Lower leg skin (tissue), 4 donors: Measurements from ENCODE around the gene VKORC1L1. TPM values are rescaled to one million over a fixed set of nuclear protein-coding genes. Genes with fewer than 3 reads are reported as not detected.
"Not testable (repeated sequence)": the region's sequence is repeated elsewhere in the genome, so short reads cannot be mapped to it uniquely, and the experiment has no call there.

Experiments
- DNase-seq, 2 donors: peaks; one replicate each; pipeline ENCODE4 v3.0.0-alpha.2; 2019; ENCODE audit warnings: low spot score in 2 of 2
- H3K4me3 ChIP-seq: fragments of 200-600 bp; sonication (generic); 2 replicates; pipeline ENCODE4 v1.5.1; 2017; ENCODE audit warnings: mild to moderate bottlenecking, low read depth; ENCODE audit not compliant: poor library complexity, severe bottlenecking
- CTCF ChIP-seq, 3 donors: fragments of 450-650 bp; IDR thresholded peaks; one replicate each; pipeline ENCODE4 v1.5.1; 2016; ENCODE audit warnings: antibody characterized with exemption in 3 of 3, mild to moderate bottlenecking in 3 of 3, moderate library complexity in 2 of 3
- POLR2A ChIP-seq, 2 donors: fragments of 450-650 bp; IDR thresholded peaks; one replicate each; pipeline ENCODE4 v1.6.1; 2016 to 2017; ENCODE audit warnings: antibody characterized with exemption in 2 of 2, mild to moderate bottlenecking in 1 of 2, moderate library complexity in 1 of 2
- WGBS, 2 donors: methylation state at CpG; one replicate each; pipeline ENCODE4 v1.1.5; 2018; 5-methylcytosine and 5-hydroxymethylcytosine counted together
- intact Hi-C: fragments of 100-400 bp; cut with DNase I; formaldehyde crosslinking; loops from one replicate; pipeline ENCODE4 v1.15.0; 2023; ENCODE audit warnings: low total_unique reads
- total RNA-seq, 4 donors: library from RNA; depleted of rRNA; stranded (reverse); fragments of >200 nt; gene quantifications; one replicate each; pipeline ENCODE4 v1.1.0, GENCODE V29; 2016

VKORC1L1 gene
- total RNA-seq, 4 donors from 2014 or later, result 23.5 to 26.4 (median 25.0) TPM

GRCh38 chr7:65953890-65954450, 81.1 kb downstream of the VKORC1L1 start:
- H3K4me3 ChIP-seq, result no peak overlapping the region
- 90 to 92% methylated on average over 15 of the region's 15 CpGs for WGBS, 2 donors
- intact Hi-C loops, result no loop called here
- peak in 1 of 2 donors; percentile 46 for DNase-seq
- TF ChIP-seq POLR2A (IDR thresholded peaks at IDR 0.05), result no peak
- TF ChIP-seq CTCF (IDR thresholded peaks at IDR 0.05), result no peak

DNA sequence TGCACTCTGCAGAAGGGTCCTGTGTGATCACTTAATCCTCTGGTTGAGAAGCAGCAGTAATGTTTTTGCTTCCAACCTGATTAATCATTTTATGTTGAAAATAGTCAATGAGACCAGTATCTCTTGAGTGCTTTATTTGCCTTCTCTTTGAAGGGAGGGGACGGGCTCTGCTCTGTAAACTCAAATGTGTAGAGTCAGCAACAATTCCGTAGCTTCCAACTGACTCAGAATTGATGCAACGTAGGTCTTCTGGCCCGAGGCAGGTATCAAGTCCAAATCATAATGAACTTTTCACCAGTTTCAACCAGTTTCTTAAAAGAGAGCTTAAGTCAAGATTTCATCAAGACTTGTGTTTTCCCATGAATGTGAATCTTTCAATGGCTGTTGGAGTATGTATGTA, 82.8 kb downstream of the VKORC1L1 start:
- WGBS, 2 donors, result 94% methylated on average over 4 of the region's 4 CpGs
- H3K4me3 ChIP-seq, result no peak overlapping the region
- TF ChIP-seq CTCF (IDR thresholded peaks at IDR 0.05), result no peak
- TF ChIP-seq POLR2A (IDR thresholded peaks at IDR 0.05), result no peak
- intact Hi-C loops, result no loop called here
- DNase-seq, result no peak

DNA sequence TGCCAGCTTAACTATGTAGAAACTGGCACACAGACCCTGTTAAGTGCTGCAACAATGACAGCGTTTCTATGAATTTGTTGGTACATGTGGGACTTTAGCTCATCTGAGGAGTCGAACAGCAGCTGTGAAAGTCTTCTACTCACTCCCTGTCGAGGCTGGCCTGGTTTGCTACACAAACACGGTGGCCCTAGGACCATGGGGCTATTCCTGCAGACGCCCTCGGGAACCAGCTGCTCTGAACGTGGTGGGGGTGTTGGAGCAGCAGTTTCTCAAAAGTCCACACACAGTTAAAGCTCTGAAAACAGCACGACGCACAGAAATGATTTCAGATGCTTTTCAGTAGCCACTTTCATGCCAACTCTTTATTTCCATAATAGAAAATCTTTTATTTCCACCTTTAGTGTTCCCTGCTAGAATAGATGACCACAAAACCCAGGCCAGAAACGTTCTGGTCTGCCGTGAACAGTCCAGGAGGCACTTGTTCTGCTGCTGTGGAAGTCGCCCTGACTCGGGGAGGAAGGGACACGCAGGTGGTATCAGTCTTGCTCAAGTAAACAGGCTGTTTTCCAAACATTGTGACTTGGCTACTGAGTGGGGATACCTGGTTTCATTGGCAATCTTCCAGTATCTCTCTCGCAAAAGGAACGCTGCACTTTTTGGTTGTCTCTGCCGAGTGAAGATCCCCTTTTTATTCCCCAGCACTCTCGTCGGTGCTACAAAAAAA, 87.6 kb downstream of the VKORC1L1 start:
- H3K4me3 ChIP-seq, result no peak overlapping the region
- intact Hi-C loops, result no loop called here
- WGBS, 2 donors, result 80 to 82% methylated on average over 19 of the region's 19 CpGs
- TF ChIP-seq CTCF (IDR thresholded peaks at IDR 0.05) (no peak), POLR2A (IDR thresholded peaks at IDR 0.05) (no peak)
- peak in 1 of 2 donors; percentile 76 for DNase-seq

DNA sequence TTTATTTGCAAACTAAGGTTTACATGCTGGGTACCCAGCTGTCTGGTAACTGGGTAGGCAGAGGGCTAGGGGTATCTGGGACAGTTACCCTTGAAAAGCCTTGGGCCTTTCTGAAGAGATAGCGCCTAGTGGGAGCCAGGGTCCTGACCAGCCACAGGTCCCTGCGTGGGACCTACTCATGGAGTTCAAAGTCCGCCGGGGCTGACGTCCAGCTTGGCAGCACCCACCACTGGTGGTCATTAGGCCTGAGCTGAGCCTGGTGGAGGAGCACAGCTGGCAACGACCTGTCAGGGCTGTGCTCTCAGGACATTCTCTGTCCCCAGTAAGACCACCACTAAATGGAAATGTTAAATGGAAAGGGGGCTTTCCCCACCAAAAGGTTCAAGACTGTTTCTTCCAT, 89.2 kb downstream of the VKORC1L1 start:
- 83% methylated on average over 6 of the region's 6 CpGs; no CpG with 5 or more reads in 1 of the 2 donors for WGBS, 2 donors
- TF ChIP-seq CTCF (IDR thresholded peaks at IDR 0.05), result no peak
- no peak for TF ChIP-seq POLR2A (IDR thresholded peaks at IDR 0.05)
- intact Hi-C loops, result no loop called here
- DNase-seq, result no peak
- H3K4me3 ChIP-seq, result no peak overlapping the region

GRCh38 chr7:65964671-65965070, 91.8 kb downstream of the VKORC1L1 start:
- H3K4me3 ChIP-seq, DNase-seq, intact Hi-C loops: not testable (repeated sequence)
- WGBS, 2 donors, result 85 to 95% methylated on average over 3 of the region's 3 CpGs

DNA sequence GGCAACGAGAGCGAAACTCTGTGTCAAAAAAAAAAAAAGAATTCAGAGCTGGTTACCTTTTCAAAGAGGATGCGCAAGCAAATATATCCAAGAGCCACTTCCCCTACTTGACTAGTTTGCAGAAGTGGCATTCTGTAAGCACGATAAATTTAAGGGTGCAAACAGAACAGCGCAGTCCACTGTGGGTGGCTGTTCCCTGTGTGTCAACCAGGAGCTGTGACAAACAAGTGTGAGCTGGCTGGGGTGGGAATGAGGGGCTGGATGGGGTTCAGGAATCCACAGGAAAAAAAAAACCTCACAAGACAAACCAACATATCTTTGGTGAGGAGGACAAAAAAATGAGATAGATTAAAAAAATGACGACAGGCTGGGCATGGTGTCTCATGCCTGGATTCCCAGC, 93.3 kb downstream of the VKORC1L1 start:
- 90 to 92% methylated on average over 6 of the region's 6 CpGs for WGBS, 2 donors
- DNase-seq, result no peak
- intact Hi-C loops, result no loop called here

More for the DNA sequence above, 93.3 kb downstream of the VKORC1L1 start:
- TF ChIP-seq POLR2A (IDR thresholded peaks at IDR 0.05), result no peak
- TF ChIP-seq CTCF (IDR thresholded peaks at IDR 0.05), result no peak
- no peak overlapping the region for H3K4me3 ChIP-seq
